Measurements from ENCODE around the gene CHST9. TPM values are rescaled to one million over a fixed set of nuclear protein-coding genes. Genes with fewer than 3 reads are reported as not detected.

Gene CHST9
- total and polyA plus RNA-seq, 5 experiments from 2014 or later: not detected

GRCh38 chr18:27057519-27058234 lies 127.4 kb downstream of the CHST9 start:
- peaks cover 0 to 5% (median 0%) of the 10 kb centered on the region in 5 donors for H3K27me3 Mint-ChIP-seq
- no peaks in the 10 kb centered on the region for H3K36me3 Mint-ChIP-seq
- H3K27ac Mint-ChIP-seq: no peak overlapping the region
- H3K4me1 Mint-ChIP-seq: no peaks in the 10 kb centered on the region
- POLR2A ChIA-PET: no interaction called here
- peaks cover 0 to 9% (median 7%) of the 10 kb centered on the region in 9 donors for H3K9me3 Mint-ChIP-seq
- DNase-seq (no peak), ATAC-seq (no peak)
- no peak overlapping the region for H3K4me3 Mint-ChIP-seq

DNA sequence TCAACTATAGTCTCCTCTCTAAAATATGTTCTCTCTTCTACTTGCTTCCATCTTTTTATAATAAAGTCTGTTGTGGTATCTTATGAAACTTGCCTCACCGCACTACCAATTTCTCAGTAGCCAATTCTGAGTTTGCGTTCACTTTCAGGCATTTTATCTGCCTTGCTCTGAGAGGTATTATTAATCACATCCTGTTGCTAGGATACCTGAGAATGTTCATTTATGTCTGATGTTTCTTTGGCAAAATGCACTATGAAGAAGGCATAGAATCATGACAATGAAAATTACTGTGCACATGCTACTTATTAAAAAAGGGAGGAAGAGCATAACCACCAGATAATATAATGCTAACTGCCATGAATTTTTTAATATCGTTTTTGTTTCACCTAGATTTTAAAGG lies 130.2 kb downstream of the CHST9 start:
- DNase-seq (no peak), ATAC-seq (no peak)
- Mint-ChIP-seq H3K4me3 (no peak overlapping the region), H3K27ac (no peak overlapping the region), H3K27me3 (peaks cover 0 to 2% (median 0%) of the 10 kb centered on the region in 5 donors), H3K4me1 (no peaks in the 10 kb centered on the region), H3K9me3 (peaks cover 0 to 16% (median 7%) of the 10 kb centered on the region in 9 donors), H3K36me3 (no peaks in the 10 kb centered on the region)
- POLR2A ChIA-PET: no interaction called here

- no peak overlapping the region for H3K27ac Mint-ChIP-seq
- H3K4me3 Mint-ChIP-seq: no peak overlapping the region
- DNase-seq: no peak
- H3K9me3 Mint-ChIP-seq: peaks cover 2 to 29% (median 11%) of the 10 kb centered on the region in 9 donors
- POLR2A ChIA-PET: no interaction called here
- peaks cover 0 to 3% (median 0%) of the 10 kb centered on the region in 5 donors for H3K27me3 Mint-ChIP-seq
- no peak for ATAC-seq
- H3K4me1 Mint-ChIP-seq: no peaks in the 10 kb centered on the region
- H3K36me3 Mint-ChIP-seq: no peaks in the 10 kb centered on the region
Measured at GRCh38 chr18:27049969-27050368, 135.1 kb downstream of the CHST9 start.

- no peaks in the 10 kb centered on the region for H3K36me3 Mint-ChIP-seq
- ATAC-seq: no peak
Measured at GRCh38 chr18:27045342-27045741, 139.8 kb downstream of the CHST9 start.

GRCh38 chr18:27042177-27042576 lies 142.9 kb downstream of the CHST9 start:
- Mint-ChIP-seq H3K4me1 (no peaks in the 10 kb centered on the region), H3K27ac (no peak overlapping the region), H3K27me3 (peaks cover 0 to 2% (median 0%) of the 10 kb centered on the region in 5 donors), H3K9me3 (peaks cover 0 to 21% (median 0%) of the 10 kb centered on the region in 9 donors), H3K36me3 (no peaks in the 10 kb centered on the region), H3K4me3 (no peak overlapping the region)
- POLR2A ChIA-PET: no interaction called here
- ATAC-seq (no peak), DNase-seq (no peak)

More at GRCh38 chr18:27045342-27045741, 139.8 kb downstream of the CHST9 start:
- no peak for DNase-seq
- H3K9me3 Mint-ChIP-seq: peaks cover 0 to 38% (median 7%) of the 10 kb centered on the region in 9 donors
- peaks cover 0 to 3% (median 0%) of the 10 kb centered on the region in 5 donors for H3K27me3 Mint-ChIP-seq
- POLR2A ChIA-PET: no interaction called here
- H3K4me3 Mint-ChIP-seq: no peak overlapping the region
- H3K27ac Mint-ChIP-seq: no peak overlapping the region
- no peaks in the 10 kb centered on the region for H3K4me1 Mint-ChIP-seq

DNA sequence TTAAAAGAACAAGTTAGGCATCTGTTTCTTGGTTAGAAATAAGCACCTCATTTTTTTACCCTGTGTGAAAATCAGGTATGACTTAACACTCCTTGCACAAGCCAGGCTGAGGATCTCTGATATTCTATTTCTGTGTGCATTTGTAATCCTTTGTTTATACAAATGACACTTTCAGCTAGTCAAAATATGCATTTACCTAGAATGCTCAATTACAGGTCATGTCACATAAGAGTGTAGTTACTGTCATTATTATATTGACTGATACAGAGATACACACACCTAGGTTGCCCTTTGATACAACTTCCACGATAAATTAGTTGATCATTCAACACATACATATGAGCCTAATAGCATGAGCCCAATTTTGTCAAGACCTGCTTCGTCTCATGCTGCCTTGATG lies 144.3 kb downstream of the CHST9 start:
- no peak overlapping the region for H3K4me3 Mint-ChIP-seq
- no peaks in the 10 kb centered on the region for H3K36me3 Mint-ChIP-seq
- no peak for ATAC-seq
- no peak for DNase-seq
- no peak overlapping the region for H3K27ac Mint-ChIP-seq
- POLR2A ChIA-PET: no interaction called here
- peaks cover 0 to 2% (median 0%) of the 10 kb centered on the region in 5 donors for H3K27me3 Mint-ChIP-seq
- H3K4me1 Mint-ChIP-seq: no peaks in the 10 kb centered on the region
- H3K9me3 Mint-ChIP-seq: peaks cover 0 to 21% (median 0%) of the 10 kb centered on the region in 9 donors

DNA sequence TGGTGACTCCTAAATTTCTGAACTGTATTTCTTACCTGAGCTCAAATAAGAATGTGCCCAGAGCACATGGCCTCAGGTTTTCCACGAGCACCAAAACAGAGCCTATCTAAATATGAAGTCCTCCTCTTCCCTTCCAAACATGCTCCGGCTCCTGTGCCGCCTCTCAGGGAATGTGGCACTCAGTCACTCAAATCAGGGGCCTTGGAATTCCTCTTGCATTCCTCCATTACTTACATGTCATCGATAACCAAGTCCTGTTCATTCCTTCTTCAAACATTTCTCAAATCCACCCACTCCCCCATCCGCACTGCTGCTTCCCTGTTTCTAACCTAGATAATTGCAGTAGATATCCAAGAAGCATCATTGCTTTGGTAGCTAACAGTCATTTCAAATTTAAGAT lies 151.4 kb downstream of the CHST9 start:
- Mint-ChIP-seq H3K9me3 (peaks cover 0 to 14% (median 1%) of the 10 kb centered on the region in 9 donors), H3K27ac (no peak overlapping the region), H3K4me1 (peaks cover 0 to 2% (median 0%) of the 10 kb centered on the region in 4 donors), H3K27me3 (peaks cover 0 to 1% (median 0%) of the 10 kb centered on the region in 5 donors), H3K4me3 (no peak overlapping the region), H3K36me3 (no peaks in the 10 kb centered on the region)
- ATAC-seq (no peak), DNase-seq (no peak)
- POLR2A ChIA-PET: no interaction called here

- Mint-ChIP-seq H3K36me3 (no peaks in the 10 kb centered on the region), H3K27me3 (peaks cover 0 to 1% (median 0%) of the 10 kb centered on the region in 5 donors), H3K27ac (no peak overlapping the region), H3K9me3 (peaks cover 0 to 14% (median 2%) of the 10 kb centered on the region in 9 donors), H3K4me3 (no peak overlapping the region), H3K4me1 (peaks cover 0 to 2% (median 0%) of the 10 kb centered on the region in 4 donors)
- DNase-seq (no peak), ATAC-seq (no peak)
- POLR2A ChIA-PET: no interaction called here
Measured at GRCh38 chr18:27030421-27030820, 154.7 kb downstream of the CHST9 start.

DNA sequence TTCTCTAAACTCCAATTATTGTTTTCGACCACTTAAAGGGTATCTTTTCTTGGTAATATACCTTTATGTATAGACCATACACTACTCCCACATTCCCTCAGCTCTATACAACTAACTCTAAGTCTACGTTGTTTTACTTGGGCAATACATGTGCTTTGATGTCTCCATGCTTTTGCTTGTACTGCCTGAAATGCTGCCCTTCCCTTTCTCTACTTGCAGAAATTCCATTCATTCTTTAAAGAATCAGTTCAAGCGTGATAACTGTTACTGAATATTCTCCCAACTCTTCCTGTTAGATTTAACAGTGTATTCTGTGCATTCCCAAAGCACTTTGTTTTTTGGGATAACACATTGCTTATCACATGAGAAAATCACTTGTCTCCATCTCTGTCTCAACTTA lies 162.6 kb downstream of the CHST9 start:
- Mint-ChIP-seq H3K4me3 (no peak overlapping the region), H3K27ac (no peak overlapping the region), H3K36me3 (no peaks in the 10 kb centered on the region), H3K9me3 (peaks cover 0 to 10% (median 0%) of the 10 kb centered on the region in 9 donors), H3K27me3 (no peaks in the 10 kb centered on the region), H3K4me1 (no peaks in the 10 kb centered on the region)
- DNase-seq: no peak
- POLR2A ChIA-PET: no interaction called here
- no peak for ATAC-seq

GRCh38 chr18:27017901-27018500 lies 167.1 kb downstream of the CHST9 start:
- no peak for DNase-seq
- peaks cover 0 to 3% (median 0%) of the 10 kb centered on the region in 5 donors for H3K27me3 Mint-ChIP-seq
- peaks cover 0 to 10% (median 2%) of the 10 kb centered on the region in 9 donors for H3K9me3 Mint-ChIP-seq
- no peak overlapping the region for H3K4me3 Mint-ChIP-seq
- no peaks in the 10 kb centered on the region for H3K36me3 Mint-ChIP-seq
- POLR2A ChIA-PET: no interaction called here
- no peaks in the 10 kb centered on the region for H3K4me1 Mint-ChIP-seq
- no peak overlapping the region for H3K27ac Mint-ChIP-seq
- ATAC-seq: no peak

- peaks cover 0 to 3% (median 0%) of the 10 kb centered on the region in 5 donors for H3K27me3 Mint-ChIP-seq
- DNase-seq (no peak), ATAC-seq (no peak)
Measured at GRCh38 chr18:27014841-27015240, 170.3 kb downstream of the CHST9 start.

DNA sequence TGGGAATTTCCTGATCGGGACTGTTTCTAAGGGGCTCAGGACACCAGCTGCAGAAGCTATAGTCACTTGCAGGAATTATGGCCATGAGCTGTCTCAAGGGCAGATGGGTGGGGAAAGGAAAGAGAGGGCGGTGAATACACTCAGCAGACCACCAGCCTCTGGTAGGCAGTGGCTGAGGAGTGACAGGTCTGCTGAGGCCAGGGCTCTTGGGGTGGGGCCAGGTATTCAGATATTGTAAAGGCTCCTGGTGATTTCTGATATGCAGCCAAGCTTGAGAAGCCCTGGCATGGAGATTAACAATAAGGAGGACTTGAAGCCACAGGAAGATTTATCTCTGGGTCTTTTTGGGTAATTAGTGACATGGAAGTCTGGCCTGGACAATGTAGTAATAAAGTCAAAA lies 174.3 kb downstream of the CHST9 start:
- Mint-ChIP-seq H3K9me3 (peaks cover 0 to 17% (median 3%) of the 10 kb centered on the region in 9 donors), H3K4me1 (no peaks in the 10 kb centered on the region), H3K4me3 (no peak overlapping the region), H3K27ac (no peak overlapping the region), H3K36me3 (no peaks in the 10 kb centered on the region), H3K27me3 (peaks cover 0 to 7% (median 0%) of the 10 kb centered on the region in 5 donors)
- ATAC-seq (no peak), DNase-seq (no peak)
- POLR2A ChIA-PET: no interaction called here

More at GRCh38 chr18:27014841-27015240, 170.3 kb downstream of the CHST9 start:
- peaks cover 0 to 17% (median 0%) of the 10 kb centered on the region in 9 donors for H3K9me3 Mint-ChIP-seq
- H3K27ac Mint-ChIP-seq: no peak overlapping the region
- H3K4me1 Mint-ChIP-seq: no peaks in the 10 kb centered on the region
- H3K4me3 Mint-ChIP-seq: no peak overlapping the region
- POLR2A ChIA-PET: no interaction called here
- no peaks in the 10 kb centered on the region for H3K36me3 Mint-ChIP-seq

- H3K9me3 Mint-ChIP-seq: peaks cover 0 to 17% (median 3%) of the 10 kb centered on the region in 9 donors
- H3K4me3 Mint-ChIP-seq: no peak overlapping the region
- ATAC-seq: no peak
- H3K27me3 Mint-ChIP-seq: peaks cover 0 to 7% (median 0%) of the 10 kb centered on the region in 5 donors
- H3K4me1 Mint-ChIP-seq: no peaks in the 10 kb centered on the region
- POLR2A ChIA-PET: no interaction called here
- DNase-seq: no peak
- H3K36me3 Mint-ChIP-seq: no peaks in the 10 kb centered on the region
- no peak overlapping the region for H3K27ac Mint-ChIP-seq
Measured at GRCh38 chr18:27009293-27009692, 175.8 kb downstream of the CHST9 start.

Measured in naive thymus-derived CD8-positive, alpha-beta T cell (primary cell).